NCI-H748 treated with DMSO at 0.1 percent for 48 hours (cell line): Measurements from ENCODE around the gene PAX2.

Experiments
- DNase-seq: peaks from one replicate; lab custom pipeline; 2025; lab: John Stamatoyannopoulos, UW

The PAX2 gene

GRCh38 chr10:100858747-100859483 is 113.5 kb downstream of the PAX2 start:
- no peak for DNase-seq

DNA sequence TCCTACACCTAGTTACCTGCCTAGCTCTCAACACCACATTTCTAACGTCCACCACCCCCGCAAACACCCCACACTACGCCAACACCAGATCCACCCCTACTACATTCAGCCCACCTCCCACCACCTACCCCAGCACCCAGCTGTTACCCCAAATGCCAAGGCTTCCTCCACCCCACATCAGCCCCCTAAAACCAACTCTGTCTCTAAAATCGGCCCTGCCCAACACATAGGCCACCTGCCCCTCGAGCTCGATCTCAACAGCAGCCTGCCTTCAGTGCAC is 114.0 kb downstream of the PAX2 start:
- DNase-seq = no peak

- no peak for DNase-seq
Observed at GRCh38 chr10:100863433-100863832, 118.1 kb downstream of the PAX2 start.

- no peak for DNase-seq
Observed at GRCh38 chr10:100864036-100864885, 118.9 kb downstream of the PAX2 start.

DNA sequence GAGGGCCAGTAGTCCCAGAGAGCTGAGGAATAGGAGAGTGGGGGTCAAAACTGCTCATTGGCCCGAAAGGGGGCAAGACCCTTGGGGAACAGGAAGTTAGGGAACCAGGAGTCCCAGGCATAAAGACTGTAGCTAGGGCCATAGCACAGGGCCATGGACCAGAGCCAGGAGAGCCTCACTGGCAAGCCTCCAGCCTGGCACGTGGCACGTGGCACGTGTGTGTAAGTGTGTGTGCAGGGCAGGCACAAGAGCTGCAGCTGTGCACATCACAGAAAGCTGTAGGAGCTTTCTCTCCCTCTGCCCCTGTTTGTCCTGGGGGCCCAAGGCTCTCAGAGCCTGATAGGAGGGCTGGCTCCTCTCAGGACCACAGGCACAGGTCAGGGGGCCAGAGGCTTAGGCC is 119.6 kb downstream of the PAX2 start:
- no peak for DNase-seq

DNA sequence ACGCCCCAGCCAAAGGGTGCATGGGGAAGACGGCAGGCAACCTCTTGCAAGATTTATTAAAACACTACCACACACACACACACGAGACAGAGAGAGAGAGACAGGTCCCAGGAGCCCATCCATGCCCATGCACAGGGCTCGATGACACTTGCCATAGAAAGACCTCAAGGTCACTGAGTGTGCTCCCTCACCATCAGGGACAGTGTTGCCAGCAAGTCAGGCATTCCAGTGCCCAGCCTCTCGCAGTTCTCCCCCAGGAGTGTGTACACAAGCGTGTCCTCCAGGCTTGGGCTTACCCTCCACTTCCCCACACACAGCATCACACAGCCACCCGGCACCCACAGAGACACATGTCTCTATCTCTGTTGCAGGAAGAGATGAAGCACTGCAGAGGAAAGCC is 120.6 kb downstream of the PAX2 start:
- DNase-seq = no peak

GRCh38 chr10:100866575-100867098 is 121.3 kb downstream of the PAX2 start:
- no peak for DNase-seq

- no peak for DNase-seq
Observed at GRCh38 chr10:100867261-100867963, 122.0 kb downstream of the PAX2 start.

DNA sequence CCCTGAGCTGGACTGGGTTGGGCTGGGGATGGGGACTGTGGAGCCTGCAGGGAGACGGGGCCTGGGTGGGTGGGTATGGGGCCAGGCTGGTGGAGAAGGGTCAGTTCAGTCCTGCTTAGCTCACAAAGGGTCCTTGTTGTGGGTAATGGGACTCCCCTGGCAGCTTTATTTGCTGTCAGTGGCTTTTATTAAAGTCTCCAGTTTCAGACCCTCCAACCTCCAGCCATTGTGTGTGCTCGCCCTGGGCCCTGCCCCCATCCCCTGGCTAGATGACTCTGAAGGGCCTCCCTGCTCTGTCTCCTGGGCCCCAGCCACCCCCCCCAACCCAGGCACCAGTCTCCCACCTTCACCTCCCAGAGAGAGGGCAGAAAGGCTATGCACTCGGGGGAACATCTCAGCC is 123.0 kb downstream of the PAX2 start:
- no peak for DNase-seq

GRCh38 chr10:100869399-100869798 is 124.0 kb downstream of the PAX2 start:
- DNase-seq = no peak

DNA sequence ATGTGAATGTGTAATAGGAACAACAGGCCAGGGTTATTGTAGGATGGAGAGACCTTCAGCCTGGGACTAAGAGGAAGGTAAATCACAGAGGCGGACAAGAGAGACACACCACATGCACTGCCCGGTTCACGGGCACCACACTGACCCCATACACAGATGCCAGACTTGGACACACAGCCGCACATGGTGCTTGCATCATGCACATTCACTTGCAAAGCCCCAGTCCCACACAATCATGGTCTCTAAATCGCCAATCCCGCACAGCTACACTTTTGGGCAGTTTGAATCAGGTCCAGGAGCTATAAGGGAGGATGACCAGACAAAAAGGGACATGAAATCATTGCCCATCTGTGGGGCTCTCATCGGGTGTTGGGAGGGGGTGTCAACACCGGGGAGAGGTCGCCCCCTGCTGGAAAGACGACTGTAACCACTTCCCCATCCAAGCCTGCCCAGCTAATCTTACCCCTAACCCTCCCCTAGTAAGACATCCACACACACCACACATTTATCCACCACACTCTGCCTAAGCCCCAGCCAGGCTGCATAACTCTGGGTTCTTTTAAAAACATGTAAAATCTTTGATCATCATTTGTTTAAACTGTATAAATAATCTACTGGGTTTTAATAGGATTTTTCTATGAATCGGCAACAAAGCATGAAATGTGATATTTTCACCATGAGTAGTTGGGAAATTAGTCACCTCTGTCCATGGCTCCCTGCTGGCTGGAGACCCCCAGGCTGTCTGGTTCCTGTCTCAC is 126.8 kb downstream of the PAX2 start:
- DNase-seq = peak; percentile 15

- no peak for DNase-seq
Observed at GRCh38 chr10:100873146-100873826, 127.9 kb downstream of the PAX2 start.

GRCh38 chr10:100873827-100874326 is 128.5 kb downstream of the PAX2 start:
- DNase-seq = no peak

GRCh38 chr10:100874702-100875483 is 129.5 kb downstream of the PAX2 start:
- DNase-seq = no peak

DNA sequence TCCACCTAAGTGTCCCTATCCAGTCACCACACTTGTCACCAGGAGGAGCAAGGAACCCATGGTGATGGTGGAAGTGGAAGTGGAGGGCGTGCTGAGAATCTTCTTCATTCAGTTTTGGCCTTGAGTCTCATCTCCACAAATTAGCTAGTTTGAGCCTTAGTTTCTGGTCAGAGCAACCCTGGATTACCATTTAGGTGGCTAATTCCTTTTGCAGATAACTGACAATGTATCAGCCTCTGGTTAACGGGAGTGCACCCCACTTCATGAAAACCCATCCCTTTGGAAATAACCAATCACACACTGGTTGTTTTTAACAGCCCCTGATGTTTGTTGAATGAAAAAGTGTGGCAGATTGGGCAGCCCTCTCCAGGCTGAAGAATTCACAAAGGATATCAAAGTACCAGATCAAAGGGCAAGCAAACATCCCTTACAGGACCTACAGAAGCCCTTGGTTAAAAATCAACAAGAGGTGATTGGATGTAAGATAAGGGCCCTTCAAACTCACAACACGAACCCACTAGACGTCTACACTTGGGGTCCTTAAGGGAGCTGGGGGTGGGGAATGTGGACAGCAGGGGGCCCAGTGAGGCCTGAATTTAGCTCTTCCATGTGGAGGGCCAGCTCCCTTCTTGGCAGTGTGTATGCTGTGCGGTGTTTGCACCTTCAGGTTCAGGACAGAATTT is 130.2 kb downstream of the PAX2 start:
- no peak for DNase-seq

GRCh38 chr10:100876585-100877460 is 131.4 kb downstream of the PAX2 start:
- DNase-seq = no peak

DNA sequence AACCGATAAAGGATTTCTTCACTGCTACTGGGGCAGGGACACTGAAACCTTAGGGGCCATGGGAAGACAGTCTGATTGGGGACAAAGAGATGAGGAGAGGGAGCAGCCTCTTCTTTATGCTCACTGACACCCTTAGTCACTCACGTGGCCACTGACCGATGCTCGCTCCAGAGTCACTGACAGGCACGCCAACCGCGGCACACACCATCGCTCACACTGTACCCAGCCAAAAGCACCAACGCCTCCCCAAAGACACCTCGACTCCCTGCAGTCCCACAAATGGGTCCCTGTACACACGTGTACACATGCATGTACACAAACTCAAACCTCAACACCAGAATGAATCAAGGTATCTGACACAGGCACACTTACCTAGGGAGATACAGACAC is 132.1 kb downstream of the PAX2 start:
- no peak for DNase-seq

- peak; percentile 39 for DNase-seq
Observed at GRCh38 chr10:100878291-100878910, 133.0 kb downstream of the PAX2 start.
